OCI-LY1 (cell line): ENCODE results near the gene EXOC1L.

Experiments
- H2AFZ ChIP-seq: fragments of 200-600 bp; sonication (generic), shearing (Covaris generic); 2 replicates; pipeline ENCODE4 v1.6.0; 2014; ENCODE audit warnings: antibody characterized with exemption, mild to moderate bottlenecking, low read length
- H3F3A ChIP-seq: fragments of 200-600 bp; sonication (generic), shearing (Covaris generic); 2 replicates; pipeline ENCODE4 v1.6.0; 2014; ENCODE audit warnings: mild to moderate bottlenecking, antibody characterized with exemption, low read length, moderate library complexity; ENCODE audit not compliant: insufficient read depth
- H3K27ac ChIP-seq: fragments of 200-600 bp; sonication (generic); 2 replicates; pipeline ENCODE4 v1.5.1; 2014; ENCODE audit warnings: low read length, mixed run types, mild to moderate bottlenecking, low read depth; ENCODE audit not compliant: poor library complexity, severe bottlenecking
- H3K27me3 ChIP-seq: fragments of 200-600 bp; sonication (generic); 2 replicates; pipeline ENCODE4 v1.6.0; 2014; ENCODE audit warnings: antibody characterized with exemption, mild to moderate bottlenecking, low read length, moderate library complexity; ENCODE audit not compliant: insufficient read depth
- H3K36me3 ChIP-seq: fragments of 200-600 bp; sonication (generic); 2 replicates; pipeline ENCODE4 v1.6.1; 2014; ENCODE audit warnings: mild to moderate bottlenecking, antibody characterized with exemption, low read length, moderate library complexity, mixed read lengths; ENCODE audit not compliant: insufficient read depth
- H3K4me1 ChIP-seq: fragments of 200-600 bp; sonication (generic); 2 replicates; pipeline ENCODE4 v1.5.1; 2014; ENCODE audit warnings: mild to moderate bottlenecking, low read length, moderate library complexity; ENCODE audit not compliant: insufficient read depth, severe bottlenecking
- H3K4me2 ChIP-seq: fragments of 200-600 bp; sonication (generic), shearing (Covaris generic); 2 replicates; pipeline ENCODE4 v1.6.1; 2014; ENCODE audit warnings: low read length
- H3K4me3 ChIP-seq: fragments of 200-600 bp; sonication (generic); 2 replicates; pipeline ENCODE4 v1.5.1; 2014; ENCODE audit warnings: low read length, low read depth, mild to moderate bottlenecking, mixed read lengths; ENCODE audit not compliant: poor library complexity, severe bottlenecking
- H3K79me2 ChIP-seq: fragments of 200-600 bp; shearing (Covaris generic); 2 replicates; pipeline ENCODE4 v1.6.1; 2016; ENCODE audit warnings: mixed run types, low read length, mixed read lengths; ENCODE audit not compliant: insufficient read depth
- H3K9ac ChIP-seq: fragments of 200-600 bp; sonication (generic), shearing (Covaris generic); 2 replicates; pipeline ENCODE4 v1.6.1; 2014; ENCODE audit warnings: mild to moderate bottlenecking, low read length, mixed read lengths
- H3K9me2 ChIP-seq: fragments of 200-600 bp; sonication (generic), shearing (Covaris generic); 2 replicates; pipeline ENCODE4 v1.6.1; 2014; ENCODE audit warnings: low read depth, mild to moderate bottlenecking, low read length, mixed read lengths
- H3K9me3 ChIP-seq: fragments of 200-600 bp; shearing (Covaris generic); 2 replicates; pipeline ENCODE4 v1.6.1; 2014; ENCODE audit warnings: low read length, mixed read lengths
- H4K20me1 ChIP-seq: fragments of 200-600 bp; sonication (generic), shearing (Covaris generic); 2 replicates; pipeline ENCODE4 v1.6.0; 2016; ENCODE audit warnings: mild to moderate bottlenecking, low read length; ENCODE audit not compliant: insufficient read depth
- EZH2 ChIP-seq: fragments of 200-600 bp; sonication (generic), shearing (Covaris generic); IDR thresholded peaks from 2 replicates; pipeline ENCODE4 v1.8.0; 2017; ENCODE audit warnings: borderline replicate concordance, mixed run types, mild to moderate bottlenecking, antibody characterized with exemption, low read length, moderate library complexity, mixed read lengths
- TF ChIP-seq, protein P1 (sequence below): fragments of 200-600 bp; sonication (generic), shearing (Covaris generic); IDR thresholded peaks from 2 replicates; pipeline ENCODE4 v1.5.1; 2017; ENCODE audit warnings: mild to moderate bottlenecking, antibody characterized with exemption, low read length, moderate library complexity, mixed read lengths

Gene EXOC1L

DNA sequence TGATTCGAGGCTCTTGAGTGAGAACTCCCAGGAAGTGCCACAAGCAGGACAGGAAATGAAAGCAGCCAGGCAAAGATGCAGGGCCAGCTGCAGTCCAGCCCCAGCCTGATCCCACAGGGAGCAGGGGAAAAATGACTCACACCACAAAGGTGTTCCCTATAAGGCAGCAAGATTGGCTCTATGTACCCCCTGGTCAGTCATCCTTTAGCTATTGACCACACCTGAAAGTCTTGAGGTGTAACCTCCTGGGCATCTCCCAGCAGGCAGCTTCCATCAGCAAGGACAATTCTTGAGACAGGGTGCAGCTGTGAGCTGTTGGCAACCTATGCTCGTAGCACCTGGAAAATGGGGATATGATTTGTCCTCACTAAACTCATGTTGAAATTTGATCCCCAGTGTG lies 27.9 kb upstream of the EXOC1L start:
- no peak overlapping the region for H3K9ac ChIP-seq
- no peaks in the 10 kb centered on the region for H3K79me2 ChIP-seq
- H3F3A ChIP-seq = no peaks in the 10 kb centered on the region
- no peaks in the 10 kb centered on the region for H3K27me3 ChIP-seq
- no peak overlapping the region for H2AFZ ChIP-seq
- TF ChIP-seq, protein P1, sequence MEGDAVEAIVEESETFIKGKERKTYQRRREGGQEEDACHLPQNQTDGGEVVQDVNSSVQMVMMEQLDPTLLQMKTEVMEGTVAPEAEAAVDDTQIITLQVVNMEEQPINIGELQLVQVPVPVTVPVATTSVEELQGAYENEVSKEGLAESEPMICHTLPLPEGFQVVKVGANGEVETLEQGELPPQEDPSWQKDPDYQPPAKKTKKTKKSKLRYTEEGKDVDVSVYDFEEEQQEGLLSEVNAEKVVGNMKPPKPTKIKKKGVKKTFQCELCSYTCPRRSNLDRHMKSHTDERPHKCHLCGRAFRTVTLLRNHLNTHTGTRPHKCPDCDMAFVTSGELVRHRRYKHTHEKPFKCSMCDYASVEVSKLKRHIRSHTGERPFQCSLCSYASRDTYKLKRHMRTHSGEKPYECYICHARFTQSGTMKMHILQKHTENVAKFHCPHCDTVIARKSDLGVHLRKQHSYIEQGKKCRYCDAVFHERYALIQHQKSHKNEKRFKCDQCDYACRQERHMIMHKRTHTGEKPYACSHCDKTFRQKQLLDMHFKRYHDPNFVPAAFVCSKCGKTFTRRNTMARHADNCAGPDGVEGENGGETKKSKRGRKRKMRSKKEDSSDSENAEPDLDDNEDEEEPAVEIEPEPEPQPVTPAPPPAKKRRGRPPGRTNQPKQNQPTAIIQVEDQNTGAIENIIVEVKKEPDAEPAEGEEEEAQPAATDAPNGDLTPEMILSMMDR = no peak
- TF ChIP-seq EZH2 = no peak
- H3K4me2 ChIP-seq = no peak overlapping the region
- no peak overlapping the region for H3K4me3 ChIP-seq
- H4K20me1 ChIP-seq = no peaks in the 10 kb centered on the region
- H3K9me2 ChIP-seq = no peaks in the 10 kb centered on the region
- H3K27ac ChIP-seq = no peak overlapping the region
- H3K36me3 ChIP-seq = no peaks in the 10 kb centered on the region
- H3K9me3 ChIP-seq = no peaks in the 10 kb centered on the region
- no peaks in the 10 kb centered on the region for H3K4me1 ChIP-seq

GRCh38 chr4:55793479-55793878 lies 26.1 kb upstream of the EXOC1L start:
- Histone ChIP-seq H3K4me1 (no peaks in the 10 kb centered on the region), H3K27ac (no peak overlapping the region), H3K4me3 (no peak overlapping the region), H3K27me3 (no peaks in the 10 kb centered on the region), H3K79me2 (no peaks in the 10 kb centered on the region), H3K4me2 (no peak overlapping the region), H3K36me3 (no peaks in the 10 kb centered on the region), H3K9me2 (no peaks in the 10 kb centered on the region), H3K9ac (no peak overlapping the region), H2AFZ (no peak overlapping the region), H3F3A (no peaks in the 10 kb centered on the region), H4K20me1 (no peaks in the 10 kb centered on the region), H3K9me3 (no peaks in the 10 kb centered on the region)
- no peak for TF ChIP-seq EZH2
- TF ChIP-seq, protein P1 = no peak

DNA sequence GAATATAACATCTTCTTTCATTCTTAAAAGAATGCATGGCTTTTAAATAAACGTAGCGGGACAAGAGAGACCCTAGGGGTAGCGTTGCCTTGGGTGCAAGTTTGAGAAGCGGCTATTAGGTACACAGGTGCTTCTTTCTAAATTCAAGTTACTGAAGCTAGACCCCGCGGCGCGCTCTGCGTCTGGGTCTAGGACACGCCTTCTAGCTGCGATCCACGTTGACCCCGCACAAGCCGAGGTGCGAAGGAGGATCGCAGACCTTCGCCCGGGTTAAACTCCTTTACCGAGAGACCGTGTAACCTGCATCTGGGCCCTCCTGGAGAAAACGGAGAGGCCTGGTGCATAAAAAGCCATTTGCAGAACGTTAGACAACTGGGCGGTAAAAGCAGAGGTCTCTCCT lies 25.5 kb upstream of the EXOC1L start:
- H3K4me3 ChIP-seq = no peak overlapping the region
- H3K9ac ChIP-seq = no peak overlapping the region
- no peak overlapping the region for H3K4me2 ChIP-seq
- H3K27ac ChIP-seq = no peak overlapping the region
- TF ChIP-seq, protein P1 = no peak
- no peak for TF ChIP-seq EZH2
- no peaks in the 10 kb centered on the region for H3K36me3 ChIP-seq
- H4K20me1 ChIP-seq = no peaks in the 10 kb centered on the region
- H2AFZ ChIP-seq = no peak overlapping the region
- H3K9me2 ChIP-seq = no peaks in the 10 kb centered on the region
- no peaks in the 10 kb centered on the region for H3K27me3 ChIP-seq
- H3K9me3 ChIP-seq = no peaks in the 10 kb centered on the region
- no peaks in the 10 kb centered on the region for H3K4me1 ChIP-seq
- H3K79me2 ChIP-seq = no peaks in the 10 kb centered on the region
- H3F3A ChIP-seq = no peaks in the 10 kb centered on the region
